HCT116 (cell line): Measurements from ENCODE around the gene CASZ1. TPM values are rescaled to one million over a fixed set of nuclear protein-coding genes. Genes with fewer than 3 reads are reported as not detected.

ENCODE experiments used
- ATAC-seq: fragments of 200-7000 bp; cut with Tn5 transposase; 2 replicates; pipeline ENCODE4 v1.9.1; 2020; ENCODE audit warnings: mild to moderate bottlenecking, moderate library complexity
- BruUV-seq: library from RNA; stranded (reverse); fragments of 400-500 nt; replicated peaks from 2 replicates; lab custom pipeline; 2021; lab: Mats Ljungman, UMichigan
- CTCF ChIA-PET: fragments of 300-600 bp; sonication (Branson Sonifier 250); formaldehyde crosslinking; loops from one replicate; lab custom pipeline; 2021; ENCODE audit warnings: antibody characterized with exemption; lab: Charles Lee
- POLR2A ChIA-PET: fragments of 300-600, 350-600 bp; sonication (Branson Sonifier 250); formaldehyde crosslinking; loops from one replicate; lab custom pipeline; 2021; ENCODE audit warnings: antibody characterized with exemption; lab: Charles Lee
- RAD21 ChIA-PET, 2 experiments: fragments of 300-600 bp; sonication (Branson Sonifier 250); formaldehyde crosslinking; loops; one replicate each; lab custom pipeline; 2023; ENCODE audit warnings: low total read pairs in 2 of 2; ENCODE audit not compliant: uncharacterized antibody in 2 of 2, unreplicated experiment in 2 of 2, low non-redundant PET in 1 of 2; lab: Charles Lee
- DNase-seq: peaks from one replicate; pipeline ENCODE4 v3.0.0-alpha.2; 2010; ENCODE audit warnings: low read depth, low spot score
- H2AFZ ChIP-seq: fragments of 200-600 bp; shearing (Covaris generic), sonication (generic); 2 replicates; pipeline ENCODE4 v1.6.1; 2017; ENCODE audit warnings: low read depth, mixed run types, mixed read lengths, antibody characterized with exemption, low read length; ENCODE audit not compliant: poor library complexity, severe bottlenecking
- H3K27ac ChIP-seq: 2 replicates; pipeline ENCODE4 v1.5.1; 2012; ENCODE audit warnings: low read depth, low read length
- H3K27me3 ChIP-seq: fragments of 200-600 bp; sonication (generic); 2 replicates; pipeline ENCODE4 v1.6.1; 2016; ENCODE audit warnings: mixed run types, low read length, mixed read lengths; ENCODE audit not compliant: insufficient read depth
- H3K36me3 ChIP-seq, 2 experiments: fragments of 200-500 bp in 1 of 2; fragments of 200-600 bp in 1 of 2; sonication (Bioruptor generic) in 1 of 2; sonication (generic) in 1 of 2; 2 replicates each; pipeline versions ENCODE4 v1.5.1 to v1.6.1; 2014 to 2016; ENCODE audit warnings: low read length in 2 of 2, inconsistent platforms in 1 of 2, mixed read lengths in 1 of 2, mixed run types in 1 of 2; ENCODE audit not compliant: insufficient read depth in 2 of 2, control insufficient read depth in 1 of 2
- H3K4me1 ChIP-seq, 2 experiments: fragments of 200-600 bp in 1 of 2; sonication (generic) in 1 of 2; 2 replicates each; pipeline versions ENCODE4 v1.5.1 to v1.6.1; 2012 to 2017; ENCODE audit warnings: low read length in 2 of 2, inconsistent platforms in 1 of 2, mild to moderate bottlenecking in 1 of 2, mixed read lengths in 1 of 2, mixed run types in 1 of 2, moderate library complexity in 1 of 2; ENCODE audit not compliant: insufficient read depth in 2 of 2, control insufficient read depth in 1 of 2
- H3K4me2 ChIP-seq: fragments of 200-600 bp; sonication (generic); 2 replicates; pipeline ENCODE4 v1.6.1; 2017; ENCODE audit warnings: mixed run types, low read length, mixed read lengths
- H3K4me3 ChIP-seq, 2 experiments: fragments of 200-600 bp in 1 of 2; sonication (generic) in 1 of 2; replicated peaks in 1 of 2; 2 replicates each; pipeline ENCODE4 v1.5.1; 2011 to 2016; ENCODE audit warnings: low read length in 2 of 2, control low read depth in 1 of 2, low read depth in 1 of 2, mild to moderate bottlenecking in 1 of 2, mixed read lengths in 1 of 2, mixed run types in 1 of 2
- H3K79me2 ChIP-seq: fragments of 200-600 bp; sonication (generic); 2 replicates; pipeline ENCODE4 v1.6.1; 2017; ENCODE audit warnings: mild to moderate bottlenecking, mixed run types, low read length, moderate library complexity, mixed read lengths; ENCODE audit not compliant: insufficient read depth
- H3K9ac ChIP-seq: fragments of 200-600 bp; sonication (generic); 2 replicates; pipeline ENCODE4 v1.6.1; 2016; ENCODE audit warnings: low read length, mixed read lengths
- H3K9me2 ChIP-seq: fragments of 200-600 bp; sonication (generic), shearing (Covaris generic); 2 replicates; pipeline ENCODE4 v1.6.1; 2017; ENCODE audit warnings: mixed run types, mild to moderate bottlenecking, moderate library complexity; ENCODE audit not compliant: insufficient read depth
- H3K9me3 ChIP-seq, 2 experiments: fragments of 200-500 bp in 1 of 2; fragments of 200-600 bp in 1 of 2; sonication (Bioruptor generic) in 1 of 2; sonication (generic) in 1 of 2; 2 replicates each; pipeline ENCODE4 v1.6.1; 2014 to 2017; ENCODE audit warnings: low read length in 2 of 2, mixed read lengths in 2 of 2, inconsistent platforms in 1 of 2, low read depth in 1 of 2, mild to moderate bottlenecking in 1 of 2, mixed run types in 1 of 2, moderate library complexity in 1 of 2; ENCODE audit not compliant: control insufficient read depth in 1 of 2, insufficient read depth in 1 of 2
- H4K20me1 ChIP-seq: fragments of 200-600 bp; sonication (generic), shearing (Covaris generic); 2 replicates; pipeline ENCODE4 v1.6.1; 2017; ENCODE audit warnings: mixed run types, mild to moderate bottlenecking, moderate library complexity; ENCODE audit not compliant: insufficient read depth
- ATF3 ChIP-seq: IDR thresholded peaks from 2 replicates; pipeline ENCODE4 v1.6.1; 2012
- CEBPB ChIP-seq: IDR thresholded peaks from 2 replicates; pipeline ENCODE4 v1.6.1; 2012; ENCODE audit warnings: low read depth
- FOSL1 ChIP-seq: IDR thresholded peaks from 2 replicates; pipeline ENCODE4 v1.6.1; 2012; ENCODE audit warnings: low read depth
- JUND ChIP-seq: IDR thresholded peaks from 2 replicates; pipeline ENCODE4 v1.6.1; 2012
- POLR2AphosphoS5 ChIP-seq: IDR thresholded peaks from 2 replicates; pipeline ENCODE4 v1.6.1; 2011; ENCODE audit warnings: mild to moderate bottlenecking, low read depth, low read length, moderate library complexity
- REST ChIP-seq: IDR thresholded peaks from 2 replicates; pipeline ENCODE4 v1.6.1; 2012; ENCODE audit warnings: low read depth
- YY1 ChIP-seq: IDR thresholded peaks from 2 replicates; pipeline ENCODE4 v1.6.1; 2011; ENCODE audit warnings: low read length, low read depth, moderate library complexity, mild to moderate bottlenecking; ENCODE audit not compliant: insufficient replicate concordance; ENCODE audit errors: extremely low read depth
- intact Hi-C: fragments of 100-400 bp; cut with micrococcal nuclease; formaldehyde crosslinking; loops from 2 replicates; pipeline ENCODE4 v1.10.0; 2022
- total RNA-seq: library from RNA; stranded (reverse); gene quantifications from one replicate; pipeline ENCODE4 v1.2.1, GENCODE V29; 2021; ENCODE audit not compliant: unreplicated experiment

Gene CASZ1
- total RNA-seq, 1 experiment from 2014 or later = 7.7 TPM

- Histone ChIP-seq H3K27me3 (no peaks in the 10 kb centered on the region), H4K20me1 (no peaks in the 10 kb centered on the region), H3K9me3 (no peaks in the 10 kb centered on the region), H3K4me1 (peaks cover 17 to 41% of the 10 kb centered on the region in 2 experiments), H2AFZ (no peak overlapping the region), H3K36me3 (no peaks in the 10 kb centered on the region), H3K4me2 (no peak overlapping the region), H3K27ac (no peak overlapping the region), H3K79me2 (no peaks in the 10 kb centered on the region), H3K9me2 (no peaks in the 10 kb centered on the region), H3K4me3 (no peak overlapping the region), H3K9ac (no peak overlapping the region)
- POLR2A ChIA-PET = no interaction called here
- intact Hi-C loops = loop anchor here (5.0 kb wide), 2 partner anchors 111 to 176 kb away; no protein-coding TSS in a partner anchor
- BruUV-seq = no TSS peak
- ATAC-seq (no peak), DNase-seq (no peak)
- TF ChIP-seq CEBPB = no peak
- no peak for TF ChIP-seq POLR2AphosphoS5
- TF ChIP-seq YY1 = no peak
- no peak for TF ChIP-seq ATF3
- no peak for TF ChIP-seq FOSL1
- no peak for TF ChIP-seq REST
- TF ChIP-seq JUND = no peak
- RAD21 ChIA-PET = interaction anchor here in 1 of 2 experiments (1.1 kb wide), 1 partner anchor 219 kb away, joined by 3 read pairs; no protein-coding TSS in a partner anchor
- CTCF ChIA-PET = no interaction called here
Measured at GRCh38 chr1:10691075-10691739, 105.2 kb downstream of the CASZ1 start.
